MM.1S (cell line): ENCODE measurements around the gene PTH2R.

ENCODE experiments used
- DNase-seq: peaks from one replicate; pipeline ENCODE4 v3.0.0-alpha.2; 2015
- H2AFZ ChIP-seq: fragments of 300-600 bp; sonication (generic); 2 replicates; pipeline ENCODE4 v1.6.0; 2016; ENCODE audit warnings: antibody characterized with exemption, low read length
- H3F3A ChIP-seq: fragments of 300-600 bp; sonication (generic); 2 replicates; pipeline ENCODE4 v1.6.1; 2016; ENCODE audit warnings: mild to moderate bottlenecking, antibody characterized with exemption, low read length, moderate library complexity, mixed read lengths; ENCODE audit not compliant: insufficient read depth
- H3K27ac ChIP-seq: fragments of 300-600 bp; sonication (generic); 2 replicates; pipeline ENCODE4 v1.5.1; 2016; ENCODE audit warnings: mild to moderate bottlenecking, low read length
- H3K27me3 ChIP-seq: fragments of 300-600 bp; sonication (generic); replicated peaks from 2 replicates; pipeline ENCODE4 v1.6.0; 2016; ENCODE audit warnings: low read length; ENCODE audit not compliant: insufficient read depth
- H3K36me3 ChIP-seq: fragments of 300-600 bp; sonication (generic); replicated peaks from 2 replicates; pipeline ENCODE4 v1.6.1; 2016; ENCODE audit warnings: mild to moderate bottlenecking, low read length, mixed read lengths; ENCODE audit not compliant: insufficient read depth
- H3K4me1 ChIP-seq: fragments of 300-600 bp; sonication (generic); 2 replicates; pipeline ENCODE4 v1.6.1; 2016; ENCODE audit warnings: low read length, mixed read lengths
- H3K4me2 ChIP-seq: fragments of 300-600 bp; sonication (generic); 2 replicates; pipeline ENCODE4 v1.6.0; 2016; ENCODE audit warnings: low read depth, low read length
- H3K4me3 ChIP-seq: fragments of 300-600 bp; sonication (generic); 2 replicates; pipeline ENCODE4 v1.5.1; 2016; ENCODE audit warnings: low read length, mixed read lengths
- H3K79me2 ChIP-seq: fragments of 300-600 bp; sonication (generic); 2 replicates; pipeline ENCODE4 v1.6.1; 2016; ENCODE audit warnings: mixed run types, low read length, mixed read lengths
- H3K9ac ChIP-seq: fragments of 300-600 bp; sonication (generic); 2 replicates; pipeline ENCODE4 v1.6.1; 2016; ENCODE audit warnings: low read length, mixed read lengths
- H3K9me2 ChIP-seq: fragments of 300-600 bp; sonication (generic); replicated peaks from 2 replicates; pipeline ENCODE4 v1.6.1; 2016; ENCODE audit warnings: mild to moderate bottlenecking, low read length, mixed read lengths; ENCODE audit not compliant: insufficient read depth
- H3K9me3 ChIP-seq: fragments of 300-600 bp; sonication (generic); replicated peaks from 2 replicates; pipeline ENCODE4 v1.6.1; 2016; ENCODE audit warnings: mild to moderate bottlenecking, low read length, mixed read lengths; ENCODE audit not compliant: insufficient read depth
- H4K20me1 ChIP-seq: fragments of 300-600 bp; sonication (generic); 2 replicates; pipeline ENCODE4 v1.6.1; 2016; ENCODE audit warnings: mild to moderate bottlenecking, low read length, moderate library complexity, mixed read lengths; ENCODE audit not compliant: insufficient read depth
- EZH2 ChIP-seq: fragments of 300-600 bp; sonication (generic); optimal IDR thresholded peaks from 2 replicates; pipeline ENCODE3; 2017; ENCODE audit warnings: low read depth, mild to moderate bottlenecking, antibody characterized with exemption, low read length, mixed read lengths
- EZH2phosphoT487 ChIP-seq: fragments of 300-600 bp; sonication (generic); IDR thresholded peaks from 2 replicates; pipeline ENCODE4 v1.6.1; 2018; ENCODE audit warnings: antibody characterized with exemption, low read length
- TF ChIP-seq, protein P1 (sequence below): fragments of 300-600 bp; sonication (generic); IDR thresholded peaks from 2 replicates; pipeline ENCODE4 v1.5.1; 2016; ENCODE audit warnings: antibody characterized with exemption, low read length, mixed read lengths

PTH2R gene

DNA sequence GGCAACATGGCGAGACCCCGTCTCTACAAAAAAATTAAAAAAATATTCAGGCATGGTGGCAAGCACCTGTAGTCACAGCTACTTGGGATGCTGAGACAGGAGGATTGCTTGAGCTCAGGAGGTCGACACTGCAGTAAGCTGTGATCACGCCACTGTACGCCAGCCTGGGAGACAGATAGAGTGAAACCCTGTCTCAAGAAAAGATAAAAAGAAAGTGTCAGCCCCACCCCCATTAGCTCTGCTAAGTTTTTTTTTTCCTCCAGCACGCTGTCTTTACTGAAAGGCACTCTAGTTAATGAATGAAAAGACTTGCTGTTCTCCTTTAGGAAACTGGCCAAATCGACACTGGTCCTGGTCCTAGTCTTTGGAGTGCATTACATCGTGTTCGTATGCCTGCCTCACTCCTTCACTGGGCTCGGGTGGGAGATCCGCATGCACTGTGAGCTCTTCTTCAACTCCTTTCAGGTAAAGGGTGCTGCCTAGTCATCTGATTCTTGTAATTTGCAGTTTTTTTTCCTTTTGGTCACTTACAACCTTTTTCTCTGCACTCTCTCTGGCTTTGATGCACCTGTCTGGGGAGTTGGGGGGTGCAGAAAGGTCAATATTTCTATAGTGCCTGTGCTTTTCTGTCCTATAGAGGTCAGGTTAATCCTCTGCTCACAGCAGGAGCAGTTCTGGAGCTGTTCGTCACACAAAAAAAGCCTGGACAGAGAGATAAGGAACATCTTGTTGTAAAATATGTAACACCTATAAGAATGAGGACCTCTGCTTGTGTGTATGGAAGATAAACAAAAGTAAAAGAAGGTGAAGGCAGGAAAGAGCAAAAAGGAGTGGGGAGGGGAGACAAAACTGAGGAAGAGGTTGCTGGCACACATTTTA lies 82.3 kb downstream of the PTH2R start:
- H4K20me1 ChIP-seq: no peaks in the 10 kb centered on the region
- no peak overlapping the region for H3K4me3 ChIP-seq
- H3K4me2 ChIP-seq: no peak overlapping the region
- TF ChIP-seq, protein P1, sequence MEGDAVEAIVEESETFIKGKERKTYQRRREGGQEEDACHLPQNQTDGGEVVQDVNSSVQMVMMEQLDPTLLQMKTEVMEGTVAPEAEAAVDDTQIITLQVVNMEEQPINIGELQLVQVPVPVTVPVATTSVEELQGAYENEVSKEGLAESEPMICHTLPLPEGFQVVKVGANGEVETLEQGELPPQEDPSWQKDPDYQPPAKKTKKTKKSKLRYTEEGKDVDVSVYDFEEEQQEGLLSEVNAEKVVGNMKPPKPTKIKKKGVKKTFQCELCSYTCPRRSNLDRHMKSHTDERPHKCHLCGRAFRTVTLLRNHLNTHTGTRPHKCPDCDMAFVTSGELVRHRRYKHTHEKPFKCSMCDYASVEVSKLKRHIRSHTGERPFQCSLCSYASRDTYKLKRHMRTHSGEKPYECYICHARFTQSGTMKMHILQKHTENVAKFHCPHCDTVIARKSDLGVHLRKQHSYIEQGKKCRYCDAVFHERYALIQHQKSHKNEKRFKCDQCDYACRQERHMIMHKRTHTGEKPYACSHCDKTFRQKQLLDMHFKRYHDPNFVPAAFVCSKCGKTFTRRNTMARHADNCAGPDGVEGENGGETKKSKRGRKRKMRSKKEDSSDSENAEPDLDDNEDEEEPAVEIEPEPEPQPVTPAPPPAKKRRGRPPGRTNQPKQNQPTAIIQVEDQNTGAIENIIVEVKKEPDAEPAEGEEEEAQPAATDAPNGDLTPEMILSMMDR: no peak
- TF ChIP-seq EZH2phosphoT487: no peak
- no peak for TF ChIP-seq EZH2
- no peak for DNase-seq
- no peaks in the 10 kb centered on the region for H3K9me3 ChIP-seq
- H3K9me2 ChIP-seq: no peaks in the 10 kb centered on the region
- H2AFZ ChIP-seq: no peak overlapping the region
- no peaks in the 10 kb centered on the region for H3K27me3 ChIP-seq
- H3F3A ChIP-seq: no peaks in the 10 kb centered on the region
- H3K4me1 ChIP-seq: no peaks in the 10 kb centered on the region
- no peaks in the 10 kb centered on the region for H3K36me3 ChIP-seq
- H3K27ac ChIP-seq: no peak overlapping the region
- no peak overlapping the region for H3K9ac ChIP-seq
- no peaks in the 10 kb centered on the region for H3K79me2 ChIP-seq

DNA sequence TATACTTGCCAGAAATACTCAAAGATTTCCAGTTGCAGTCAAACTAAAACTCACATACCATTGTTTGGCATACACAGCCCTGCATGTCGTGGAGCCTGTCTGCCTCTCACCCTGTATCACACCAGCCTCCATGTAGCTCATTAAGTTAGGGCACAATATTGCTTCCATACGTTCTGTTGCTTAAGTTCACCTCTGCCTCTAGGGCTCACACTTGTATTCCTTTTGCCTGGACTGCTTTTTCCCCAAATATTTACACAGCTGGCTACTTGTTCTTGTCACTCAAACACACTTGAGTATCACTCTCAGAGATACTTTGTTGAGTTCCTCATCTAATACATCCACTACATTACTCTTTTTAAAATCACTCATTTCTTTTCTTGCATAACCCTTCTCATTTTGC lies 83.1 kb downstream of the PTH2R start:
- no peaks in the 10 kb centered on the region for H3K9me3 ChIP-seq
- no peaks in the 10 kb centered on the region for H3K4me1 ChIP-seq
- H3K9ac ChIP-seq: no peak overlapping the region
- no peak overlapping the region for H2AFZ ChIP-seq
- no peaks in the 10 kb centered on the region for H3K27me3 ChIP-seq
- no peak overlapping the region for H3K4me3 ChIP-seq
- H3K36me3 ChIP-seq: no peaks in the 10 kb centered on the region
- H3F3A ChIP-seq: no peaks in the 10 kb centered on the region
- DNase-seq: no peak
- no peaks in the 10 kb centered on the region for H3K9me2 ChIP-seq
- TF ChIP-seq, protein P1: no peak
- TF ChIP-seq EZH2: no peak
- H3K27ac ChIP-seq: no peak overlapping the region
- H4K20me1 ChIP-seq: no peaks in the 10 kb centered on the region
- H3K79me2 ChIP-seq: no peaks in the 10 kb centered on the region
- no peak overlapping the region for H3K4me2 ChIP-seq

DNA sequence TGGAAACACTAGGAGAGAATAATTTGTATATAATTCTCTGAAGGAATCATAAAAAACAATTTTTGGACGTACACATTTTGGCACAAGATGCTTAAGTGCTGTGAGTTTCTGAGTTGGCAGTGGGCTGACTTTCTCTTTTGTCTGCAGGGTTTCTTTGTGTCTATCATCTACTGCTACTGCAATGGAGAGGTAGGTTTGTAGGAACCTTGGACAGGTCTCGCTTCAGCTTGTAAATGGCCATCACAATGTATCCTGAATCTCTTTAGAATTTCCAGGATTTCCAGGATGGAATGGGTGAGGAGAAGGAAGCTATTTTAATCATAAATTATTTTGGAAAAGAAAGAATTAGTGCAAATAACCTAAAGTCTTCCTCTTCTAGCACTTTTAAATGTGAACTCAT lies 83.9 kb downstream of the PTH2R start:
- DNase-seq: no peak

More for the DNA sequence above, 83.9 kb downstream of the PTH2R start:
- no peak for TF ChIP-seq EZH2
- no peak for TF ChIP-seq EZH2phosphoT487
- TF ChIP-seq, protein P1: no peak
- H3K9ac ChIP-seq: no peak overlapping the region
- no peaks in the 10 kb centered on the region for H3K36me3 ChIP-seq
- H3K4me1 ChIP-seq: no peaks in the 10 kb centered on the region
- H3K27ac ChIP-seq: no peak overlapping the region
- H3K9me3 ChIP-seq: no peaks in the 10 kb centered on the region
- H4K20me1 ChIP-seq: no peaks in the 10 kb centered on the region
- H3F3A ChIP-seq: no peaks in the 10 kb centered on the region
- H3K4me2 ChIP-seq: no peak overlapping the region
- H2AFZ ChIP-seq: no peak overlapping the region
- H3K4me3 ChIP-seq: no peak overlapping the region
- no peaks in the 10 kb centered on the region for H3K27me3 ChIP-seq
- H3K9me2 ChIP-seq: no peaks in the 10 kb centered on the region
- H3K79me2 ChIP-seq: no peaks in the 10 kb centered on the region
